T-helper 1 cell treated with Interleukin-12 subunit alpha and Interleukin-12 subunit beta and Interleukin-4 antibody, amounts not matched to agents 30 ng/mL and 1 ng/mL, for 36 hours (primary cell): Measurements from ENCODE around the gene TIMM22. TPM values are rescaled to one million over a fixed set of nuclear protein-coding genes. Genes with fewer than 3 reads are reported as not detected.
"Not testable (repeated sequence)": the region's sequence is repeated elsewhere in the genome, so short reads cannot be mapped to it uniquely, and the experiment has no call there.

ENCODE experiments used
- intact Hi-C: fragments of 100-400 bp; cut with micrococcal nuclease; formaldehyde crosslinking; loops from one replicate; pipeline ENCODE4 v1.15.1; 2024
- total RNA-seq: library from RNA; stranded (reverse); gene quantifications from 2 replicates; pipeline ENCODE4 v1.2.3, GENCODE V29; 2022

The TIMM22 gene
- total RNA-seq, 1 donor from 2014 or later = 11.5 TPM

GRCh38 chr17:1038459-1039122 lies 41.7 kb downstream of the TIMM22 start:
- intact Hi-C loops = no loop called here

GRCh38 chr17:1039123-1039507 lies 42.2 kb downstream of the TIMM22 start:
- intact Hi-C loops = no loop called here

GRCh38 chr17:1039511-1040215 lies 42.7 kb downstream of the TIMM22 start:
- intact Hi-C loops = no loop called here

GRCh38 chr17:1040216-1040600 lies 43.3 kb downstream of the TIMM22 start:
- intact Hi-C loops = no loop called here

- intact Hi-C loops = no loop called here
Observed at GRCh38 chr17:1041746-1042145, 44.8 kb downstream of the TIMM22 start.

- intact Hi-C loops = no loop called here
Observed at GRCh38 chr17:1042486-1042885, 45.6 kb downstream of the TIMM22 start.

- intact Hi-C loops = no loop called here
Observed at GRCh38 chr17:1043601-1044251, 46.8 kb downstream of the TIMM22 start.

- intact Hi-C loops = not testable (repeated sequence)
Observed at GRCh38 chr17:1044387-1045009, 47.6 kb downstream of the TIMM22 start.

GRCh38 chr17:1045456-1045855 lies 48.5 kb downstream of the TIMM22 start:
- intact Hi-C loops = no loop called here

- intact Hi-C loops = no loop called here
Observed at GRCh38 chr17:1047177-1047878, 50.4 kb downstream of the TIMM22 start.

- intact Hi-C loops = no loop called here
Observed at GRCh38 chr17:1047879-1048470, 51.0 kb downstream of the TIMM22 start.

- intact Hi-C loops = not testable (repeated sequence)
Observed at GRCh38 chr17:1048516-1049115, 51.7 kb downstream of the TIMM22 start.

GRCh38 chr17:1049446-1050225 lies 52.7 kb downstream of the TIMM22 start:
- intact Hi-C loops = no loop called here

GRCh38 chr17:1050246-1050995 lies 53.5 kb downstream of the TIMM22 start:
- intact Hi-C loops = no loop called here

- intact Hi-C loops = no loop called here
Observed at GRCh38 chr17:1050996-1051925, 54.3 kb downstream of the TIMM22 start.
